Body of pancreas (tissue), 4 donors: ENCODE results near the gene NEK3.

ENCODE experiments used
- POLR2A ChIP-seq, 3 donors: fragments of 450-650 bp; IDR thresholded peaks; one replicate each; pipeline ENCODE4 v1.6.1; 2016; ENCODE audit warnings: antibody characterized with exemption in 3 of 3, mild to moderate bottlenecking in 2 of 3
- TF ChIP-seq, protein P1 (sequence below), 7 experiments: fragments of 450-650 bp in 4 of 7; fragments of 200-600 bp in 3 of 7; sonication (generic) in 3 of 7; IDR thresholded peaks; one replicate each; pipeline ENCODE4 v1.5.1; 2016 to 2019; ENCODE audit warnings: antibody characterized with exemption in 7 of 7

DNA sequence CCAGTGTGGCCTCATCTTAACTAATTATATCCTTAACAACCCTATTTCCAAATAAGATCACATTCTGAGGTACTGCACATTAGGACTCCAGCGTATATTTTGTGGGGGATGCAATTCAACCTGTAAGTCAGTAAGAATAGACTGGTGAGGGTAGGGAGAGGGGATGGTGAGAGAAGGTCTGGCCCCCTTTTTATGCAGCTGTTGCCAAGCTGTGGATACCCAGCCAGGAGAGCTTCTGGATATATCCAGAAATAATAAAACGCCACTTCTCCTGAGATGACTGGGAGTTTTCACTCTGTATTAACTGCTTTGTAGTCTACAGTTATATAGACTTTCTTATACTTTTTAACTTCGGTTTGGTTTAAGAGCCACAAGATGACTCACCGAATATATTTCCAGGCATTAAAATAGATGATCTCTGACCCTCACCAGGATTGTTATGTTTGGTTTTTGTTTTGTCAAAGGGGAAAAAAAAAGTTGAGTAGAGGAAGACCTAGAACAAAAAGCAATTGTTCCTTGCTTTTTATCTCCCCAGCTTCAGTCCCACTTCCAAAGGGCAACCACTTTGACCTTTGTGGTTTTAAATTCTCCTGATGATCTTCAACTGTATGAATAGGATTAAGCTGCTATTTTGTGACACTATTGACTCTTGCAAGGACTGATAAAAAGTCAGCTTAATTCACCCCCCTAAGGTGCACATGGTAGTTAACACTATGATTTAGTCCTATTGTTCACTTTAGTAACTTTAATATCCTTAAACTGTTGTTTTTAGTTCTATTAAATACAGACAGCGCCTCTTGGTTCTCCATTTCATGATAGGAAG is 3.1 kb upstream of the NEK3 start:
- TF ChIP-seq, protein P1, sequence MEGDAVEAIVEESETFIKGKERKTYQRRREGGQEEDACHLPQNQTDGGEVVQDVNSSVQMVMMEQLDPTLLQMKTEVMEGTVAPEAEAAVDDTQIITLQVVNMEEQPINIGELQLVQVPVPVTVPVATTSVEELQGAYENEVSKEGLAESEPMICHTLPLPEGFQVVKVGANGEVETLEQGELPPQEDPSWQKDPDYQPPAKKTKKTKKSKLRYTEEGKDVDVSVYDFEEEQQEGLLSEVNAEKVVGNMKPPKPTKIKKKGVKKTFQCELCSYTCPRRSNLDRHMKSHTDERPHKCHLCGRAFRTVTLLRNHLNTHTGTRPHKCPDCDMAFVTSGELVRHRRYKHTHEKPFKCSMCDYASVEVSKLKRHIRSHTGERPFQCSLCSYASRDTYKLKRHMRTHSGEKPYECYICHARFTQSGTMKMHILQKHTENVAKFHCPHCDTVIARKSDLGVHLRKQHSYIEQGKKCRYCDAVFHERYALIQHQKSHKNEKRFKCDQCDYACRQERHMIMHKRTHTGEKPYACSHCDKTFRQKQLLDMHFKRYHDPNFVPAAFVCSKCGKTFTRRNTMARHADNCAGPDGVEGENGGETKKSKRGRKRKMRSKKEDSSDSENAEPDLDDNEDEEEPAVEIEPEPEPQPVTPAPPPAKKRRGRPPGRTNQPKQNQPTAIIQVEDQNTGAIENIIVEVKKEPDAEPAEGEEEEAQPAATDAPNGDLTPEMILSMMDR (IDR thresholded peaks at IDR 0.05), result no peak
- no peak for TF ChIP-seq POLR2A (IDR thresholded peaks at IDR 0.05)
